IMR-90 (cell line): ENCODE measurements around the gene SPOCK3.

ENCODE experiments used
- CEBPB ChIP-seq: IDR thresholded peaks from 2 replicates; pipeline ENCODE4 v1.6.1; 2012; ENCODE audit warnings: low read depth, low read length, improper control_type of control experiment
- CHD1 ChIP-seq: IDR thresholded peaks from 2 replicates; pipeline ENCODE4 v1.6.1; 2012; ENCODE audit warnings: low read depth, low read length, improper control_type of control experiment
- FOS ChIP-seq: fragments of 150-350 bp; IDR thresholded peaks from 2 replicates; pipeline ENCODE4 v1.6.1; 2016; ENCODE audit warnings: low read depth, low read length
- MAFK ChIP-seq: IDR thresholded peaks from 2 replicates; pipeline ENCODE4 v1.6.1; 2012; ENCODE audit warnings: low read depth, low read length, improper control_type of control experiment
- NFE2L2 ChIP-seq: fragments of 150-350 bp; IDR thresholded peaks from 2 replicates; pipeline ENCODE4 v1.6.1; 2016; ENCODE audit warnings: low read depth, mild to moderate bottlenecking, low read length
- POLR2A ChIP-seq: IDR thresholded peaks from 2 replicates; pipeline ENCODE4 v1.6.1; 2012; ENCODE audit warnings: mild to moderate bottlenecking, low read depth, low read length
- RAD21 ChIP-seq: IDR thresholded peaks from 2 replicates; pipeline ENCODE4 v1.6.1; 2012; ENCODE audit warnings: low read length, improper control_type of control experiment
- SMC3 ChIP-seq: fragments of 150-350 bp; IDR thresholded peaks from 2 replicates; pipeline ENCODE4 v1.6.1; 2016; ENCODE audit warnings: low read depth, mild to moderate bottlenecking, antibody characterized with exemption, low read length, moderate library complexity
- TF ChIP-seq, protein P1 (sequence below): conservative IDR thresholded peaks from 2 replicates; pipeline ENCODE4 v1.5.1; 2012; ENCODE audit warnings: mild to moderate bottlenecking, low read depth, low read length, improper control_type of control experiment
- TF ChIP-seq, protein P2 (sequence below): fragments of 150-350 bp; IDR thresholded peaks from 2 replicates; pipeline ENCODE4 v1.6.1; 2016; ENCODE audit warnings: low read depth, mild to moderate bottlenecking, low read length, moderate library complexity, borderline replicate concordance

DNA sequence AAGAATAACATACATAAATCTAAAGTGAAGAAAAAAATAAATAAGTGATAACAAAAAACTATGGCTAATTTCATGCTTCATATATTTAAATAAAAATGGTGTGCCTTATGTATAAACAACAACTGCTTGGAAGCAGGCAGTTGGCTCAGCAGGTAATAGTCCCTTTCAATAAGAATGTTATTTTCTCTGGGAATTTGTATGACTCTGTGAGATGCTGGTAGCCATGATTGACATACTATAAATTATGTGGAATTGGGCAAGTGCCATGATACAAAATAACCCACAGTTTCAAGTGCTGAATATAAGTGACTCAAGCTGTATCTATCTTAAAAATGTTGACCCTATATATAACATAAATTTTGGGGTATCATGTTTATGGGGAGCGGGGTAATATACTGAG is 546.5 kb downstream of the SPOCK3 start:
- TF ChIP-seq, protein P1, sequence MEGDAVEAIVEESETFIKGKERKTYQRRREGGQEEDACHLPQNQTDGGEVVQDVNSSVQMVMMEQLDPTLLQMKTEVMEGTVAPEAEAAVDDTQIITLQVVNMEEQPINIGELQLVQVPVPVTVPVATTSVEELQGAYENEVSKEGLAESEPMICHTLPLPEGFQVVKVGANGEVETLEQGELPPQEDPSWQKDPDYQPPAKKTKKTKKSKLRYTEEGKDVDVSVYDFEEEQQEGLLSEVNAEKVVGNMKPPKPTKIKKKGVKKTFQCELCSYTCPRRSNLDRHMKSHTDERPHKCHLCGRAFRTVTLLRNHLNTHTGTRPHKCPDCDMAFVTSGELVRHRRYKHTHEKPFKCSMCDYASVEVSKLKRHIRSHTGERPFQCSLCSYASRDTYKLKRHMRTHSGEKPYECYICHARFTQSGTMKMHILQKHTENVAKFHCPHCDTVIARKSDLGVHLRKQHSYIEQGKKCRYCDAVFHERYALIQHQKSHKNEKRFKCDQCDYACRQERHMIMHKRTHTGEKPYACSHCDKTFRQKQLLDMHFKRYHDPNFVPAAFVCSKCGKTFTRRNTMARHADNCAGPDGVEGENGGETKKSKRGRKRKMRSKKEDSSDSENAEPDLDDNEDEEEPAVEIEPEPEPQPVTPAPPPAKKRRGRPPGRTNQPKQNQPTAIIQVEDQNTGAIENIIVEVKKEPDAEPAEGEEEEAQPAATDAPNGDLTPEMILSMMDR = no peak
- no peak for TF ChIP-seq POLR2A
- no peak for TF ChIP-seq CHD1
- no peak for TF ChIP-seq RAD21
- no peak for TF ChIP-seq SMC3
- TF ChIP-seq, protein P2, sequence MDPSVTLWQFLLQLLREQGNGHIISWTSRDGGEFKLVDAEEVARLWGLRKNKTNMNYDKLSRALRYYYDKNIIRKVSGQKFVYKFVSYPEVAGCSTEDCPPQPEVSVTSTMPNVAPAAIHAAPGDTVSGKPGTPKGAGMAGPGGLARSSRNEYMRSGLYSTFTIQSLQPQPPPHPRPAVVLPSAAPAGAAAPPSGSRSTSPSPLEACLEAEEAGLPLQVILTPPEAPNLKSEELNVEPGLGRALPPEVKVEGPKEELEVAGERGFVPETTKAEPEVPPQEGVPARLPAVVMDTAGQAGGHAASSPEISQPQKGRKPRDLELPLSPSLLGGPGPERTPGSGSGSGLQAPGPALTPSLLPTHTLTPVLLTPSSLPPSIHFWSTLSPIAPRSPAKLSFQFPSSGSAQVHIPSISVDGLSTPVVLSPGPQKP = no peak
- no peak for TF ChIP-seq CEBPB
- TF ChIP-seq MAFK = no peak
- TF ChIP-seq NFE2L2 = no peak
- TF ChIP-seq FOS = no peak
